A549 (cell line): ENCODE measurements around the gene TSR3. TPM values are rescaled to one million over a fixed set of nuclear protein-coding genes. Genes with fewer than 3 reads are reported as not detected.

Experiments
- ATAC-seq, 2 experiments: fragments of 200-7000 bp in 1 of 2; fragments of >200 bp in 1 of 2; cut with Nextera tagmentation in 1 of 2; cut with Tn5 transposase in 1 of 2; 3 replicates each; pipeline versions ENCODE4 v1.8.0 to v1.9.1; 2018 to 2020; ENCODE audit warnings: mild to moderate bottlenecking in 1 of 2, moderate library complexity in 1 of 2
- CTCF ChIA-PET: fragments of 300-600 bp; sonication (Branson Sonifier 250); formaldehyde crosslinking; extraction: SDS; loops from one replicate; lab custom pipeline; 2021; ENCODE audit warnings: antibody characterized with exemption, inconsistent platforms; lab: Yijun Ruan, JAX
- POLR2A ChIA-PET: fragments of 350-600 bp; formaldehyde crosslinking; extraction: SDS; loops from one replicate; lab custom pipeline; 2021; ENCODE audit warnings: antibody characterized with exemption, inconsistent platforms; lab: Yijun Ruan, JAX
- DNase-seq, 2 experiments: peaks; one replicate each; pipeline versions ENCODE4 v3.0.0 to v3.0.0-alpha.2; 2011 to 2016; ENCODE audit warnings: low read depth in 1 of 2, low spot score in 1 of 2
- FAIRE-seq: peaks from 2 replicates; lab custom pipeline; 2011; peaks lifted over from hg19 to GRCh38; lab: Jason Lieb, UNC
- H3K27ac ChIP-seq, 2 experiments: fragments of >200 bp; sonication (Bioruptor Twin); formaldehyde crosslinking; 3 replicates each; pipeline ENCODE4 v1.5.1; 2016 to 2017
- H3K4me1 ChIP-seq: fragments of >200 bp; sonication (Bioruptor Twin); formaldehyde crosslinking; 3 replicates; pipeline ENCODE4 v1.6.1; 2016
- H3K4me2 ChIP-seq: fragments of >200 bp; sonication (Bioruptor Twin); formaldehyde crosslinking; 3 replicates; pipeline ENCODE4 v1.6.1; 2016
- H3K4me3 ChIP-seq: fragments of >200 bp; sonication (Bioruptor Twin); formaldehyde crosslinking; 3 replicates; pipeline ENCODE4 v1.5.1; 2016
- H3K9me3 ChIP-seq: fragments of >200 bp; sonication (Bioruptor Twin); formaldehyde crosslinking; 3 replicates; pipeline ENCODE4 v1.6.1; 2016
- ATOH8 ChIP-seq: fragments of 250-450 bp; sonication (Bioruptor Pico); IDR thresholded peaks from 2 replicates; pipeline ENCODE4 v1.5.0; 2020; ENCODE audit warnings: low read depth, mild to moderate bottlenecking, moderate library complexity
- BCL3 ChIP-seq: fragments of >200 bp; sonication (Bioruptor Twin); formaldehyde crosslinking; IDR thresholded peaks from 3 replicates; pipeline ENCODE4 v1.6.1; 2016
- CBX2 ChIP-seq: fragments of 200-600 bp; sonication (generic); IDR thresholded peaks from 2 replicates; pipeline ENCODE4 v1.6.1; 2016; ENCODE audit warnings: low read depth, mild to moderate bottlenecking, borderline replicate concordance
- CEBPB ChIP-seq, 2 experiments: fragments of >200 bp in 1 of 2; sonication (Bioruptor Twin) in 1 of 2; formaldehyde crosslinking in 1 of 2; IDR thresholded peaks; 2 replicates each; pipeline ENCODE4 v1.6.1; 2012 to 2016
- CHD4 ChIP-seq: fragments of 200-600 bp; sonication (generic); IDR thresholded peaks from 2 replicates; pipeline ENCODE4 v1.6.1; 2016; ENCODE audit warnings: antibody characterized with exemption, mild to moderate bottlenecking, borderline replicate concordance
- EHF ChIP-seq: fragments of 250-450 bp; sonication (Bioruptor Pico); IDR thresholded peaks from 2 replicates; pipeline ENCODE4 v1.5.0; 2020; ENCODE audit warnings: mild to moderate bottlenecking
- EHMT2 ChIP-seq: fragments of 200-600 bp; sonication (generic); IDR thresholded peaks from 2 replicates; pipeline ENCODE4 v1.6.1; 2016; ENCODE audit warnings: antibody characterized with exemption, low read depth, mild to moderate bottlenecking, moderate library complexity
- ESRRA ChIP-seq: fragments of 150-350 bp; IDR thresholded peaks from 2 replicates; pipeline ENCODE4 v1.6.1; 2014; ENCODE audit warnings: mild to moderate bottlenecking, low read length, borderline replicate concordance
- HDAC2 ChIP-seq: fragments of 200-600 bp; sonication (generic); IDR thresholded peaks from 2 replicates; pipeline ENCODE4 v1.6.1; 2016
- HES2 ChIP-seq: fragments of >200 bp; sonication (Bioruptor Twin); formaldehyde crosslinking; IDR thresholded peaks from 2 replicates; pipeline ENCODE4 v1.6.1; 2016
- HEYL ChIP-seq: fragments of 250-450 bp; sonication (Bioruptor Pico); IDR thresholded peaks from 2 replicates; pipeline ENCODE4 v1.8.0; 2021; ENCODE audit warnings: mild to moderate bottlenecking, moderate library complexity
- HOXA7 ChIP-seq: fragments of 250-450 bp; sonication (Bioruptor Pico); IDR thresholded peaks from 2 replicates; pipeline ENCODE4 v1.5.0; 2020; ENCODE audit warnings: mild to moderate bottlenecking, moderate library complexity
- HOXB5 ChIP-seq: fragments of 250-450 bp; sonication (Bioruptor Pico); IDR thresholded peaks from 2 replicates; pipeline ENCODE4 v1.5.0; 2020; ENCODE audit warnings: mild to moderate bottlenecking, moderate library complexity
- KDM5A ChIP-seq: fragments of 200-600 bp; sonication (generic); IDR thresholded peaks from 2 replicates; pipeline ENCODE4 v1.6.1; 2016; ENCODE audit warnings: antibody characterized with exemption, mild to moderate bottlenecking
- MAX ChIP-seq: IDR thresholded peaks from 2 replicates; pipeline ENCODE4 v1.6.1; 2012
- MAZ ChIP-seq: fragments of 150-350 bp; IDR thresholded peaks from 2 replicates; pipeline ENCODE4 v1.6.1; 2014; ENCODE audit warnings: antibody characterized with exemption, low read depth, low read length, borderline replicate concordance
- NPAS2 ChIP-seq: fragments of 250-450 bp; sonication (Bioruptor Pico); IDR thresholded peaks from 2 replicates; pipeline ENCODE4 v1.8.0; 2022; ENCODE audit warnings: mild to moderate bottlenecking, moderate library complexity, borderline replicate concordance
- POLR2A ChIP-seq: IDR thresholded peaks from 2 replicates; pipeline ENCODE4 v1.6.1; 2012; ENCODE audit warnings: mild to moderate bottlenecking, low read length
- POLR2AphosphoS2 ChIP-seq: conservative IDR thresholded peaks from 2 replicates; pipeline ENCODE4 v1.6.1; 2012; ENCODE audit warnings: low read length, improper control_type of control experiment, inconsistent platforms
- RAD21 ChIP-seq, 2 experiments: fragments of >200 bp in 1 of 2; sonication (Bioruptor Twin) in 1 of 2; formaldehyde crosslinking in 1 of 2; IDR thresholded peaks in 1 of 2; conservative IDR thresholded peaks in 1 of 2; 2 replicates in 1 of 2; 3 replicates in 1 of 2; pipeline ENCODE4 v1.6.1; 2012 to 2018; ENCODE audit warnings: inconsistent platforms in 1 of 2
- RCOR1 ChIP-seq: fragments of 150-350 bp; IDR thresholded peaks from 2 replicates; pipeline ENCODE4 v1.6.1; 2014; ENCODE audit warnings: antibody characterized with exemption, low read length, low read depth
- RFX5 ChIP-seq: fragments of 450-650 bp; IDR thresholded peaks from 2 replicates; pipeline ENCODE4 v1.7.1; 2014; ENCODE audit warnings: antibody characterized with exemption, mild to moderate bottlenecking, moderate library complexity
- RNF2 ChIP-seq: fragments of 200-600 bp; sonication (generic); IDR thresholded peaks from 2 replicates; pipeline ENCODE4 v1.6.1; 2016; ENCODE audit warnings: low read depth, mild to moderate bottlenecking, antibody characterized with exemption, moderate library complexity, borderline replicate concordance
- SMC3 ChIP-seq: fragments of >200 bp; sonication (Bioruptor Twin); formaldehyde crosslinking; IDR thresholded peaks from 3 replicates; pipeline ENCODE4 v1.6.1; 2018; ENCODE audit warnings: inconsistent platforms
- SREBF2 ChIP-seq: fragments of 450-650 bp; IDR thresholded peaks from 2 replicates; pipeline ENCODE4 v1.6.1; 2014; ENCODE audit warnings: mild to moderate bottlenecking, moderate library complexity
- TFCP2L1 ChIP-seq: fragments of 250-450 bp; sonication (Bioruptor Pico); IDR thresholded peaks from 2 replicates; pipeline ENCODE4 v1.5.0; 2021; ENCODE audit warnings: mild to moderate bottlenecking
- ZNF302 ChIP-seq: fragments of 250-450 bp; sonication (Bioruptor Pico); IDR thresholded peaks from 2 replicates; pipeline ENCODE4 v1.9.0; 2021; ENCODE audit warnings: inconsistent platforms, mild to moderate bottlenecking, moderate library complexity
- ZSCAN20 ChIP-seq: fragments of 250-450 bp; sonication (Bioruptor Pico); IDR thresholded peaks from 2 replicates; pipeline ENCODE4 v1.8.0; 2022; ENCODE audit warnings: mild to moderate bottlenecking, moderate library complexity
- WGBS: methylation state at CpG from one replicate; pipeline ENCODE4 v1.1.6; 2017; ENCODE audit errors: missing lambda C conversion rate; 5-methylcytosine and 5-hydroxymethylcytosine counted together
- polyA plus RNA-seq, 4 experiments: library from polyadenylated mRNA; depleted of rRNA in 3 of 4; stranded (reverse); fragments of >200 nt; fragmentation: RNase III in 1 of 4; extraction: RNeasy Plus Mini Kit Qiagen cat#74134 plus additional on column Dnase treatment in 1 of 4; gene quantifications; 2 replicates in 3 of 4; 3 replicates in 1 of 4; pipeline ENCODE4 v1.2.3, GENCODE V29; 2011 to 2017

TSR3 gene
- polyA plus RNA-seq, 2 of the 4 experiments (the other 2 are of a cell fraction): 32.6 to 52.3 TPM

- TF ChIP-seq EHMT2 (no peak), EHF (CRISPR knock-in tag) (no peak), HDAC2 (no peak), POLR2AphosphoS2 (no peak), KDM5A (no peak), HES2 (no peak), SMC3 (no peak), ZSCAN20 (no peak)
These were observed 3.2 kb downstream of the TSR3 start (continued) for GRCh38 chr16:1348441-1348840.

GRCh38 chr16:1347962-1348361 lies 3.7 kb downstream of the TSR3 start:
- no peak for ATAC-seq
- no peak for TF ChIP-seq RCOR1
- TF ChIP-seq ATOH8 (CRISPR knock-in tag): no peak
- no peak for TF ChIP-seq CHD4
- TF ChIP-seq CBX2: no peak
- TF ChIP-seq CEBPB (IDR thresholded peaks at IDR 0.05): no peak
- TF ChIP-seq ZNF302 (CRISPR knock-in tag): no peak
- TF ChIP-seq HEYL: no peak
- TF ChIP-seq BCL3: no peak
- no peak for TF ChIP-seq SREBF2
- TF ChIP-seq TFCP2L1 (CRISPR knock-in tag): no peak
- no peak for TF ChIP-seq MAX
- TF ChIP-seq NPAS2 (CRISPR knock-in tag): no peak
- TF ChIP-seq POLR2A: no peak
- TF ChIP-seq MAZ: no peak
- TF ChIP-seq ESRRA: no peak
- no peak for TF ChIP-seq HES2
- TF ChIP-seq HOXB5: no peak
- no peak for TF ChIP-seq HOXA7 (CRISPR knock-in tag)
- no peak for FAIRE-seq
- Histone ChIP-seq H3K4me1 (peaks cover 12% of the 10 kb centered on the region), H3K27ac (no peak overlapping the region), H3K4me3 (no peak overlapping the region), H3K4me2 (no peak overlapping the region), H3K9me3 (no peaks in the 10 kb centered on the region)
- CTCF ChIA-PET: interaction anchor here (0.9 to 9.4 kb wide), 9 partner anchors 10 to 57 kb away, joined by 3 to 78 read pairs (median 4); no protein-coding TSS in a partner anchor
- no peak for DNase-seq
- WGBS: 91% methylated on average over 18 of the region's 29 CpGs
- POLR2A ChIA-PET: no interaction called here

- H3K4me3 ChIP-seq: no peak overlapping the region
- peaks cover 15% of the 10 kb centered on the region for H3K4me1 ChIP-seq
- CTCF ChIA-PET: interaction anchor here (0.9 to 9.4 kb wide), 9 partner anchors 10 to 57 kb away, joined by 3 to 78 read pairs (median 5); no protein-coding TSS in a partner anchor
- TF ChIP-seq RFX5: no peak
- no peak for TF ChIP-seq SREBF2
- TF ChIP-seq HES2: no peak
- TF ChIP-seq RAD21 (conservative IDR thresholded peaks at IDR 0.05 in 1 of 2, IDR thresholded peaks at IDR 0.05 in 1 of 2): no peak
- no peak for TF ChIP-seq ZNF302 (CRISPR knock-in tag)
- no peak for TF ChIP-seq HOXA7 (CRISPR knock-in tag)
- TF ChIP-seq RNF2: no peak
- H3K9me3 ChIP-seq: no peaks in the 10 kb centered on the region
- WGBS: 84% methylated on average over 31 of the region's 31 CpGs
- FAIRE-seq (no peak), DNase-seq (no peak), ATAC-seq (no peak)
- POLR2A ChIA-PET: no interaction called here
- H3K4me2 ChIP-seq: no peak overlapping the region
- H3K27ac ChIP-seq: no peak overlapping the region
These were observed 4.3 kb downstream of the TSR3 start for GRCh38 chr16:1347286-1347855.
